NT2/D1 (cell line): ENCODE data around the gene NSD1.

Experiments
- SUZ12 ChIP-seq: IDR thresholded peaks from 2 replicates; pipeline ENCODE4 v1.6.1; 2011; ENCODE audit not compliant: insufficient read length, insufficient read depth; ENCODE audit errors: extremely low read depth
- YY1 ChIP-seq: IDR thresholded peaks from 2 replicates; pipeline ENCODE4 v1.6.1; 2011; ENCODE audit not compliant: insufficient read length, insufficient read depth
- ZNF274 ChIP-seq: IDR thresholded peaks from 2 replicates; pipeline ENCODE4 v1.6.1; 2011; ENCODE audit warnings: mild to moderate bottlenecking, low read depth, low read length

DNA sequence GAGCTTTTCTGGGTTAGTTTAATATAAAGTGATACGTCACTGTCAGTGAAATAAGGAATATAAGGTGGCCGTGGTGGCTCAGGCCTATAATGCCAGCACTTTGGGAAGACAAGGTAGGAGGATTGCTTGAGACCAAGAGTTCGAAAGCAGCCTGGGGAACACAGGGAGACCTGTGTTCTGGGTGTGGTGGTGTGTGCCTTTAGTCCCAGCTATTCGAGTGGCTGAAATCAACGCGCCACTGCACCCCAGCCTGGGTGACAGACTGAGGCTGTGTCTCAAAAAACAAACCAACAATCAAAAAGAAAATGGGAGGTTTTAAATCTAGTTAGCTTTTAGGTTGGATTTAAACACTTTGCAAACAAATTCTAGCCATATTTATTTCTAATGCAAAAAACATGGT, 53.1 kb downstream of the NSD1 start:
- TF ChIP-seq SUZ12 (no peak), YY1 (no peak), ZNF274 (no peak)
